Activated CD4-positive, alpha-beta T cell treated with anti-CD3 and anti-CD28 coated beads for 1 hour (primary cell): Measurements from ENCODE around the gene HTRA2.
"Not testable (repeated sequence)": the region's sequence is repeated elsewhere in the genome, so short reads cannot be mapped to it uniquely, and the experiment has no call there.

Experiments
- DNase-seq: peaks from one replicate; pipeline ENCODE4 v3.0.0-alpha.2; 2020

Gene HTRA2

GRCh38 chr2:74546004-74546403 is 16.3 kb downstream of the HTRA2 start:
- no peak for DNase-seq

- DNase-seq, result no peak
Measured at GRCh38 chr2:74548285-74548899, 18.7 kb downstream of the HTRA2 start.

GRCh38 chr2:74548900-74549826 is 19.4 kb downstream of the HTRA2 start:
- no peak for DNase-seq

GRCh38 chr2:74550231-74550630 is 20.5 kb downstream of the HTRA2 start:
- DNase-seq, result no peak

GRCh38 chr2:74551530-74551929 is 21.8 kb downstream of the HTRA2 start:
- no peak for DNase-seq

GRCh38 chr2:74551942-74552913 is 22.5 kb downstream of the HTRA2 start:
- no peak for DNase-seq

- no peak for DNase-seq
Measured at GRCh38 chr2:74552914-74553811, 23.4 kb downstream of the HTRA2 start.

GRCh38 chr2:74553892-74554819 is 24.4 kb downstream of the HTRA2 start, which contains the start of the genes DOK1 and LOXL3:
TSS of gene DOK1 (plus strand) at chr2:74554720. CDS start at chr2:74554755, 35 bp downstream.
TSS of gene LOXL3 (minus strand) at chr2:74553942. CDS start at chr2:74552634, 1,308 bp downstream.
- peak; percentile 67 for DNase-seq

- peak; percentile 22 for DNase-seq
Measured at GRCh38 chr2:74554820-74555531, 25.2 kb downstream of the HTRA2 start.

GRCh38 chr2:74555610-74556103 is 25.9 kb downstream of the HTRA2 start:
- no peak for DNase-seq

GRCh38 chr2:74556159-74556558 is 26.4 kb downstream of the HTRA2 start:
- DNase-seq, result no peak

- DNase-seq, result no peak
Measured at GRCh38 chr2:74556831-74557370, 27.2 kb downstream of the HTRA2 start.

GRCh38 chr2:74558284-74559230 is 28.8 kb downstream of the HTRA2 start:
- no peak for DNase-seq

- no peak for DNase-seq
Measured at GRCh38 chr2:74559912-74560311, 30.2 kb downstream of the HTRA2 start.

GRCh38 chr2:74560591-74560990 is 30.9 kb downstream of the HTRA2 start:
- DNase-seq, result no peak

- not testable (repeated sequence) for DNase-seq
Measured at GRCh38 chr2:74561022-74561421, 31.3 kb downstream of the HTRA2 start.

- no peak for DNase-seq
Measured at GRCh38 chr2:74562126-74562775, 32.5 kb downstream of the HTRA2 start.

- no peak for DNase-seq
Measured at GRCh38 chr2:74564222-74564621, 34.5 kb downstream of the HTRA2 start.
